GM18507 (cell line): ENCODE measurements around the gene LRRC32.
"Not testable (repeated sequence)": the region's sequence is repeated elsewhere in the genome, so short reads cannot be mapped to it uniquely, and the experiment has no call there.

Experiments
- DNase-seq: peaks from one replicate; pipeline ENCODE4 v3.0.0; 2011; ENCODE audit warnings: low read depth; ENCODE audit not compliant: insufficient read length; ENCODE audit errors: extremely low spot score
- FAIRE-seq: peaks from 2 replicates; lab custom pipeline; 2011; peaks lifted over from hg19 to GRCh38; lab: Jason Lieb, UNC

The LRRC32 gene

DNA sequence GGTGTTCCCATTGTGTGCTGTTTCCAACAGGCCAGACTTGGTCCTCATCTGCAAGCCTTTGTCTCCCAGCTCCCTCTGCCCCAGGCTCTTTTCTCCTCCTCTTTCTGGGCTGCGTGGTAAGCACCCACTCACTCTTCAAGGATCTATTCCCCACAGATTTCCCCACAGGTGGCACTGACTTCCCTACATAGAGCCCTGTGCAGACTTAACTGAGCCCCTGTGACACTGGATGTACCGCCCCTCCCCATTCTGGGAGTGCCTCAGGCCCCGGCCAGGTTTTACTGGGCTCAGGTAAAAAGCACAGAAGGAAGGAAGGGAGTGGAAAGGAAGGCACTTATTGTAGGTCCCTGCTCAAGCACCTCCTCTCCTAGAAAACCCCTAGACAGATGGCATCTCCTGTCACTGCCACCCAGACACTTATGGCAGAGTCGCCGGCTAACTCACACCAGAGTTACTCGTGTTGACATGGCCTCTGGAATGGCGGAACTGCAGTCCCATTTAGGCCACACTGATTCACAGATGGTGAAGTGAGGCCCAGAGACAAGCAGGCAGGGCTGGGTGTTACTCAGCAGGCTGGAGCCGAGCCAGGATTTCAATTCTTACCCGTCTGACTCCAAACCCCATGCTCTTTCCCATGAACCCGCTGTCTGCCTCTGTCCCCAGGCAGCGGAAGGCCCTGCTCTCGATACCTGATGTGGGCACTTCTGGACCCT is 47.2 kb downstream of the LRRC32 start:
- FAIRE-seq (no peak), DNase-seq (no peak)

DNA sequence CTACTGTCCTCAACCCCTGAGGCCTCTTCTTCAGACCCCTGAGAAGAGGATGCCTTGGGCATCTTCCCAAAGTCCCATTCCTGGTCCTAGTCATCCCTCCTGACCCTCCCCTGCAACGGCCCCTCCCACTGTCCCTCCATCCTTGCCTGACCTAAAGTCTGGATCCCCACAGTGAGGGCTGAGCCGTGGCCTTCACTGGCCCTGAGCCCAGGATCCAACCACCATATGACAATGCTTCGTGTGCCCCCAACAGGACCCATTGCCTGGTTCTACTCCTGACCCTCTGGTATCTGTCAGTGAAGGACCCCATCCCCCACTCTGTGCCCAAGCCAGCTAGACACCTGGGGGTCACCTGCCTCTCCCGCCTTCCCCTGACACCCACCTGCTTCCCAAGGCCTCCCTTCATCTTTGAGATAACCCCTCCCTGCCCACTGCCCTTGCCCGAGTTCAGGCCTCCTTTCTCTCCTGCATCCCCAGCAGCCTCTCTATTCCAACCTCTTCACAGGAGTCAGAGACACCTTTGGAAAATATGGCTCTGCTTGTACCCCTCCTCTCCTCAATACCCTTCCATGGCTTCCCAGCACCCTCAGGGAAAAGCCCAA is 48.0 kb downstream of the LRRC32 start:
- no peak for FAIRE-seq
- no peak for DNase-seq

DNA sequence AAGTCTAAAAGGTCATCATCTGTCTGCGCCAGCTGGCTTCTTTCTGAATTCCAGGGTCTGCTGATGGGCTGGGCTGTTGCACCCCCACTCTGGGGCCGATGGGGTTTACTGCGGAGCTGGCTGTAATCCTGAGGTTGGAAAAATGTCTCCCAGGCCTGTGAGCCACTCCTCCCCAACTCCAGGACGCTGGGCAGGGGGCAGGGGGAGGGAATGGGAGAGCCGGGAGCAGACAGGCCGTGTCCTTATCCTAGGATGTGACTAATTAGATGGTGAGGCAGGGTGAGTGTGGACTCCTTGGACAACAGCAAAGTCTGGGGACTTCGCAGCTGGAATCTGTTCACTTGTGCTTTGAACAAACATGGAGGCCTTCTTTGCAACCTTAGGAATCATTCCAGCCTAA is 48.7 kb downstream of the LRRC32 start:
- DNase-seq (no peak), FAIRE-seq (no peak)

DNA sequence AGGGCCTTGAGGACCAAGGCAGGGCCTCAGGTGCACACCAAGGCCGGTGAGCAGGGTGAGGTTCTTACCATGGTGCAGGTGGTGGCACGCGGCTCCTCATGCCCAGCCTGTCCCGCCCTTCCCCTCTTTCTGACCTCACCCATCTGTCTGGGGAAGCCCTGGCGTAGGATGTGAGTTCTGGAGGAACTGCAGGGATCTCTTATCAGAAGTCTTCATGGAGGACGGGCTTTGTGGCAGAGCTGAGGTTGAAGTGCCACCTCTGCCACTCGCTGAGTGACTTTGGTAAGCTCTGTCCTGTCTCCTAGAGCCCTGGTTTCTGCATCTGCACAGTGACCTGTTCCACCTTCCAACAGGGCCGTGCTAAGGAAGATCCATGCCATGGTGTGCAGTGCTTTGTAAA is 49.1 kb downstream of the LRRC32 start:
- FAIRE-seq, result no peak
- DNase-seq, result no peak

DNA sequence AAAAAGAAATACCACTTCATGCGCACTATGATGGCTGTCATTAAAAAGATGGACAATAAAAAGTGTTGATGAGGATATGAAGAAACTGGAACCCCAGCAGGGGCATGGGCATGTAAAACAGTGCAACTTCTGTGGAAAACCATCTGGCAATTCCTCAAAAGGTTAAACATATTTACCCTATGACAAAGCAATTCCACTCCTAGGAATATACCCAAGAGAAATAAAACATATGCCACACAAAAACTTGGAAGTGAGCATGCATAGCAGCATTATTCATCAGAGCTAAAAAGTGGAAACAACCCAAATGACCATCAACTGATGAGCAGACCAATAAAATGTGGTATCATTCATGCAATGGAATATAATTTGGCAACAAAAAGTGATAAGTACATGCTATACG is 50.1 kb downstream of the LRRC32 start:
- no peak for DNase-seq
- no peak for FAIRE-seq

DNA sequence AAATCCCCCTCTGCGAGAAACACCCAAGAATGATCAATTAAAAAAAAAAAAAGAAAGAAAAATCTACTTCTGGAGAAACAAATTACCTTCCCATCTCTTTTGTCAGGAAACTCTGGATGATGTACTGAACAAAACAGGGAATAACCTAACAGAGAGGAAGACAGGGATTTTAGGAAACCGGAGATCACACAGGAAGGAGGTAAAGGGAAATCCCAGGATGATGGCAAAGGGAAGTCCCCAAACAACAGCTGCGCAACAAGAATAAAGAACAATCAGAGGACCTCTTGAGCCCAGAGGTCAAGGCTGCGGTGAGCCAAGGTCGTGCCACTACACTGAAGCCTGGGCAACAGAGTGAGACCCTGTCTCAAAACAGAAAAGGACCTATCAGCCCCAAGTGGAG is 50.7 kb downstream of the LRRC32 start:
- FAIRE-seq, DNase-seq: not testable (repeated sequence)

DNA sequence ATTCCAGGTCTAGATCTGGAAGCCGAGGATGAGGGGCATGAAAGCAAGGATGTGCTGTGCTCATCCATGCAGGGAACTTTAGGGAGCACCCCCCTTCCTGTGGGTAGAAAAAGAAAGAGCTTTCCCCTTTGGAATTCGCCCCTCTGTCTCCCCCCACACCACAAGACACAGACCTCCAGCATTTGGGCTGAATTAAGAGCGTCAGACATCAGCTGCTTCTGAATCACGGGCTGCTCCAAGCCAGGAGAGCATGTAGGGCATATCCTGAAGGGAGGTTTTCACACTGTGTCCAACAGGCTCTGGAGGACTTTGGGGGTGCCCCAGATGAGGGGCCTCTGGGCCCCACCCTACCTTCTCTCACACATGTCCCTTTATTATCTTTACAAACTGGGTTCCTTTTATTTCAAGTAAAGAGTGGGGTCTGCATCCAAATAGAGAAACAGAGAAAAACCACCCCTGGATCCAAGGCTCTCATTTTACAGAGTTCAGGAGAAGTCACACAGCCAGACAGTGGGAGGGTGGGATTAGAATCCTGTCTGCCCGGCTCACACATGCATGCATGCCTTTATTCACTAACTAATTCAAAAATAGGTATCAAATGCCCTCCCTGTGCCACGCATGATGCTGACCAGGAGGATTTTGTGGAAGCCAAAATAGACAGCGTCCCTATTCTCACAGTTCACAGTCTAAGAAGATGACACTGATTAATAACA is 52.8 kb downstream of the LRRC32 start:
- FAIRE-seq (no peak), DNase-seq (no peak)

DNA sequence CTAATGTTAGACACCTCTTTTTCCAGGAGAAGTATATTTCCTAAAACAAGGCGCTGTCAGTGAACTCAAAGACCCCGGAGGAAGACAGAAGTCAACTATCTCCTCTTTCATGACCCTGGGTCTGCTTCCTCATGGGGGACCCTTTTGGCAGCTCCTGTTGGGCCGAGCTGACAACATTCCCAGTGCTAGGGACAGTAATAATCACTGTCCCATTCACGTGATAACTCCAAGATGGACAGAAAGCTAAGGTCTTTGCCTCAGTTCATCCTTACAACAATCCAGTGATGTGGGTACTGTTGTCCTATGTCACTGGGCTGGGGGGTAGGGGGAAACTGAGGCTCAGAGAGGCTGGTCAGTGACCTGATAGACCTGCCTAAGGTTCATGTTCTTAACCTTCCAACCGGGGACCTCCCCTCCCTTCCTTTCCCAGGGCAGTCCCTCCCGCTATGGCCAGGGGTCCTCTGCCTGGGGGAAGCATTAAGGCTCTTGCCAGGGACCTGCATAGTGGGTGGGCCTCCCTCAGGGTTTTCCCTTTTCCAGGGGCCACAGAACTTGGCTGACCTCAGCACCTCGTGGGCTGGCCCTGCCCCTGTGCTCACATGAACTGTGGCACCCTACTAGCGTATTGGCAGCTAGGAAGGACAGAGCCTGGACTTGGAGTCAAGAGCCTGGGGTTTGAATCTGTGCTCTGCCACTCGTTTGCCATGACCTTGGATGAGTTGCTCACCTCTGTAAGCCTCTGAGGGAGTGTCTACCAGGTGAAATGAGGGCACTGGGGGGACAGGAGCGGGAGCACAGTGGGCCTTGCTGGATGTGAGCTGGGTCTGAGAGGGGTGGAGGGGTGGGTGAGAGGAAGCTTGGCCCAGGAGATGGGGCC is 53.6 kb downstream of the LRRC32 start:
- DNase-seq (no peak), FAIRE-seq (no peak)

DNA sequence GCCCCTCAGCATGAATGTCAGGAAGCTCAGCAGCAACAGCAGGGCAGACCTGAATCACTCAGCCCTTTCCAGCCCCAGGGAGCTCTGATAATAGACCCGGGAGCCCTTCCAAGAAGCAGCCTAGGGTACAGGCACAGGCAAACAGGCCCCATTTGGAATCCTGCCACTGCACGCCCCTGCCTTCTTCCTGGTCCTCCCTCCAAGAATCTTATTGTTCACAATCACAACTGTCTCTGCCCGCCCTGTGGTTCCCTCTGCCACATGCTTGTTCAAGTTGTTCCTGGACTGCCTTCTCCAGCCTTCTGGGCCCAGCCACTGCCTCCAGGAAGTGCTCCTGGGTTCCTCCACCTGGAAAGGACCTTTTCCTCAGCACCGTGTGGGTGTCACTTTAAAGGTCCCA is 54.6 kb downstream of the LRRC32 start:
- DNase-seq (no peak), FAIRE-seq (no peak)

DNA sequence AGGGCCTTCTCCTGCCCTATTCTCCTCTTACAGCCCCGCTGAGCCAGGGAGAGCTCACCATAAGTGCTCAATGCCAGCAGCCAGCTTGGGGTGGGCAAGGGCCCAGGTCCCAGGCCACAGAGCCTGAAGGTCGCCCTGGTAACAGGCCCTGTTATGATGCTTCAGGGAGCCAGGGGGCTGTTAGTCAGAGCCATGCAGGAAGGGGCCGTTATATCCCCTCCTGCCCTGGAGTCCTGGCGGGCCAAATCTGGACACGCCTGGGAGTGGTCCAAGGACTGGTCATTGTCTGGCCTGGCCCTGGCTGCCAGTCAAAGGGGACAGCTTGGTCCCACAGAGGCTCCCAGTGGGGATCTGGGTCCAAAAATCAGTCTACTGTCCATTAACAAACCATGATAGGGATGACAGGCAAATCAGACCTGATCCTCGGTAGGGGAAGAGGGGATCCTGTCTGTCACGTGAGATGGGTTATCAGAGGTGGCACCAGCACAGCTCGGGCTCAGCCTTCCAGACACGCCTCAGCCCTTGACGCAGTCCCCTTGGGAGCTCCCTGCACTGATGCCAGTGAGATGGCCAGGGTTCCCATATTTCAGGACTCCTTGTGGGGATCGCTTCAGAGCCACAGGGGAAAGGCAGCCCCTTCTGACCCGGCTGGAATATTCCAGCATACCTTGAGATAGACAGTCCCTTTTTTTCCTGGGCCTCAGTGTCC is 55.9 kb downstream of the LRRC32 start:
- DNase-seq, result no peak
- FAIRE-seq, result no peak

DNA sequence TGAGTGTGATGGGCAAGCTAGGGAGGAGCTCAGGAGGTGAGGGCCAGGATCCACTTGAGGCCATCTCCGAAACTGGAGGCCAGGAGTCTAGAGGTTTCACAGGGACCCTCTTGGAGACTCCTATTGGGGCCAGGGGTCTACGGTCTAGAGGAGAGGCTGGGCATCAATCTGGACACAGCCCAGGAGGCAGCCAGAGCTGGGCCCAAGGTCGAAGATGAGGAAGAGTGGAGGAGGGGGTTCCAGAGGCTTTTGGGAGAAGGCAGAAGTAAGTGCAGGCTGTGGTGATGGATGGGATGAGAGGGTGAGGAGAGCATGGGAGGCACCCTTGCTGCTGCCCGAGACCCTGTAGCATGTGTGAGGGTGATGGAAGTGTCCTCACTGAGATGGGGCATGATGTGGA is 56.6 kb downstream of the LRRC32 start:
- FAIRE-seq (no peak), DNase-seq (no peak)

DNA sequence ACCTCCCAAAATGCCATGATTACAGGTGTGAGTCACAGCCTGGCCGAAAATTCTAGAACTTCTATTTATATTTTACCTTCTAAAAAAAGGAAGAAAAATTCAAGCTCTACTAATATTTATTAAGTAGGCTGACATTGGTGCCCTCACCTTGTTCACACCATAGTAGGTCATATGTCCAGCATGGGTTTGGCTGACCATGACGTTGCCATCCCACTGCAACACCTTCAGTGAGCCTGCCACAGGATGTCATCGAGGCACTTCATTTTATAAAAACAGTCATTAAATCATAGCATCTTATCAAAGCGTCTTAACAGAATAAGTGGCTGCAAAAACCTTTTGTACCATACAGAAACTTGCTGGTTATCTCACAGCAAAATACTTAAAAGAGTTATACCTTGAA is 58.3 kb downstream of the LRRC32 start:
- FAIRE-seq (no peak), DNase-seq (no peak)

DNA sequence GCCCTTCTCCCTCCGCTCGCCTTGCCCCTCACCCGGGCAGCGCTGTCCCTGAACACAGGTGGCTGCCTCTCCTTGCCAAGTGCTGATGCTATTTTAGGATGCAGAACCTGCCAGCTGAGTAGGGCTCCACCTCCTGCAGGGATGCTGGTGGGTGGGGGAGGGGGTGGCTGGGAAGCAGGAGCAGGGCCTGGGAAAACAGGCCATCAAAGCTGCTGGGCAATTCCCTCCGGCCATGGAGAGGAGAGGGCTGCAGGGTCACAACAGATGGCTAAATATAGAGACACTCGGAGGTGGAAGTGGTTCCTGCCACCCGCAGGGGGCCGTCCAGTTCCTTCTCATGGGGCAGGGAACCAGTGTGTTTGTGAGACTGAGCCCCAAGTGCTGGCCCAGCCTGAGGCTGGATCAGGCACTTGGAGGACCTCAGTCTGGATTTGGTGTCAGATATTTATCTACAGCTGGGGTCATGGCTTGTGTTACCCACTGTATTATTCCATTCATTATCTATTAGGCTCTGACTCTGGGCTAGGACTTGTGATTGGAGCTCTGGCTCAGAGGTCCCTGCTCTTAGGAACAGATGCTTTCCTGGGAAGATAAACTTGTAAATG is 59.6 kb downstream of the LRRC32 start:
- DNase-seq (no peak), FAIRE-seq (no peak)

DNA sequence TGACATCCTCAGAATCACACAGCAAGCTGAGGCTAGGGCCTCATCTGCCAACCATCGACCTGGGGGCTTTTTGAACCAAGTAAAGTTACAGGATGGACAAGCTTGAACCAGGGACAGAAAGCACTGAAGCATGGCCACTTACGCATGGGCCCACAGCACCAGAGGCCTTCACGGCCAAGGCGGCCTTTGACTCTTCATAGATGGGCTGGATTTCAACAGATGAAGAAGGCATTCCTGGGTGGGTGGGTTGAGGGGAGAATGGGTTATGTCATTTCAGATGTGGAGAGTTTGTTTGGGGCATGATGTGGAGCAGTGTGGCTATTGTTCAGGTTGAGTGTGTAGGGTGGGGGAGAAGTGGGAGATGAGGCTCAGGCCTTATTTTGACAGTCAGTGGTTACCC is 60.2 kb downstream of the LRRC32 start:
- no peak for DNase-seq
- FAIRE-seq, result no peak

DNA sequence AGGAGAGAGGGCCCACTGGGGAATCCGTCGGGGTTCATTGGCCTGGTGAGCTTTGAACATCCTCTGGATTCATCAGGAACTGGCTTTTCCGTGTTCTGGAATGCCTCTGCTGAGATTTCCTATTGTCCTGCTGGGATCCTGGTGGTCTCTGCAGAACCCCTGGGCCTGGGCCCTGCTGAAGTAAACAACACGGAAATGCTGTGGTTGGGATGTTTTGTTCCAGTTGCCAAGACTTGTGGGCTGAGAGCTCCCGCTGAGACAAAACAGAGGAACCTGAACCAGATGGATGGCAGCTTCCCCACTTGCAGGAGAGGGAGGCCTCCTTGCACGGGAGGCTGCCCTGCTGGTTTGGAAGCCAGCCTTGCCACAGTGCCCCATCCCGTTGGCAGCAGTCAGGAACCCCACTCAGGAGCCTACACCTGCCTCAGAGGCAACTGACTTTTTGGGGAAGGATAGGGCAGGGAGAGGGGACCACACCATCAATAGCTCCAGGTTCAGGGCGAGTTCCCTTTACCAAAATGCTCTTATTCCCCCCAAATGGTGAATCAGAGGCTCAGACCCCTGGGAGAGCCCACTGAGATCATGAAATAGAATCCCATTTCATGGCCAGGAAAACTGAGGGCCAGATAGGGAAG is 60.7 kb downstream of the LRRC32 start:
- FAIRE-seq, result no peak

DNA sequence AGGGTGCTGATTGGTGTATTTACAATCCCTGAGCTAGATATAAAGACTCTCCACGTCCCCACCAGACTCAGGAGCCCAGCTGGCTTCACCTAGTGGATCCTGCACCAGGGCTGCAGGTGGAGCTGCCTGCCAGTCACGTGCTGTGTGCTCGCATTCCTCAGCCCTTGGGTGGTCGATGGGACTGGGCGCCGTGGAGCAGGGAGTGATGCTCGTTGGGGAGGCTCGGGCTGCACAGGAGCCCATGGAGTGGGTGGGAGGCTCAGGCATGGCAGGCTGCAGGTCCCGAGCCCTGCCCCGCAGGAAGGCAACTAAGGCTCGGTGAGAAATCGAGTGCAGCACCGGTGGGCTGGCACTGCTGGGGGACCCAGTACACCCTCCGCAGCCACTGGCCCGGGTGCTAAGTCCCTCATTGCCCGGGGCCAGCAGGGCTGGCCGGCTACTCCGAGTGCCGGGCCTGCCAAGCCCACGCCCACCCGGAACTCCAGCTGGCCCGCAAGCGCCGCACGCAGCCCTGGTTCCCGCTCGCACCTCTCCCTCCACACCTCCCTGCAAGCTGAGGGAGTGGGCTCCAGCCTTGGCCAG is 61.6 kb downstream of the LRRC32 start:
- not testable (repeated sequence) for DNase-seq, FAIRE-seq

More for the DNA sequence above, 60.7 kb downstream of the LRRC32 start:
- DNase-seq, result no peak

DNA sequence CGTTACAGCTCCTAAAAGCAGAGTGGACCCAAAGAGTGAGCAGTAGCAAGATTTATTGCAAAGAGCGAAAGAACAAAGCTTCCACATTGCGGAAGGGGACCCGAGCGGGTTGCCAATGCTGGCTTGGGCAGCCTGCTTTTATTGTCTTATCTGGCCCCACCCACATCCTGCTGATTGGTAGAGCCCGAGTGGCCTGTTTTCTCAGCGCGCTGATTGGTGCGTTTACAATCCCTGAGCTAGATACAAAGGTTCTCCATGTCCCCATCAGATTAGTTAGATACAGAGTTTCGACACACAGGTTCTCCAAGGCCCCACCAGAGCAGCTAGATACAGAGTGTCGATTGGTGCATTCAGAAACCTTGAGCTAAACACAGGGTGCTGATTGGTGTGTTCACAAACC is 62.3 kb downstream of the LRRC32 start:
- FAIRE-seq, DNase-seq: not testable (repeated sequence)
